T-cell (primary cell): ENCODE measurements around the gene EFCAB8. TPM values are rescaled to one million over a fixed set of nuclear protein-coding genes. Genes with fewer than 3 reads are reported as not detected.

ENCODE experiments used
- ATAC-seq, 4 experiments: fragments of 200-7000 bp in 3 of 4; fragments of 150-1000 bp in 1 of 4; cut with Tn5 transposase; replicated peaks in 1 of 4; 1 replicate in 3 of 4; 2 replicates in 1 of 4; pipeline ENCODE4 v1.10.0; 2021; ENCODE audit warnings: moderate library complexity in 3 of 4, mild to moderate bottlenecking in 2 of 4, moderate number of reproducible peaks in 1 of 4
- CTCF ChIA-PET, 2 donors: fragments of 300-600 bp; sonication (Branson Sonifier 250); formaldehyde crosslinking; loops; one replicate each; lab custom pipeline; 2022; ENCODE audit warnings: antibody characterized with exemption in 2 of 2; lab: Charles Lee
- POLR2A ChIA-PET, 2 donors: fragments of 300-600 bp; sonication (Branson Sonifier 250); formaldehyde crosslinking; loops; one replicate each; lab custom pipeline; 2022; ENCODE audit warnings: antibody characterized with exemption in 2 of 2; lab: Charles Lee
- DNase-seq, 35 experiments: peaks; one replicate each; pipeline versions ENCODE4 v3.0.0 to v3.0.0-alpha.2; 2013 to 2023
- H3K27ac ChIP-seq: one replicate; pipeline ENCODE4 v1.5.1; 2013; ENCODE audit warnings: low read length
- H3K27me3 ChIP-seq, 2 experiments: replicated peaks in 1 of 2; 1 replicate in 1 of 2; 2 replicates in 1 of 2; pipeline versions ENCODE4 v1.6.1 to v1.7.0; 2013; ENCODE audit warnings: low read length in 1 of 2, mixed read lengths in 1 of 2; ENCODE audit not compliant: control insufficient read depth in 2 of 2, insufficient read depth in 2 of 2; ENCODE audit errors: extremely low read depth in 1 of 2
- H3K36me3 ChIP-seq, 2 donors: 1 replicate in 1 of 2; 2 replicates in 1 of 2; pipeline versions ENCODE4 v1.6.1 to v1.7.0; 2013; ENCODE audit warnings: low read length in 1 of 2; ENCODE audit not compliant: control insufficient read depth in 2 of 2, insufficient read depth in 1 of 2; ENCODE audit errors: extremely low read depth in 1 of 2
- H3K4me1 ChIP-seq, 2 experiments: 1 replicate in 1 of 2; 2 replicates in 1 of 2; pipeline versions ENCODE4 v1.6.1 to v1.7.0; 2013; ENCODE audit warnings: low read length in 2 of 2, mixed read lengths in 1 of 2; ENCODE audit not compliant: insufficient read depth in 2 of 2, control insufficient read depth in 1 of 2; ENCODE audit errors: extremely low read depth in 1 of 2
- H3K4me3 ChIP-seq, 2 donors: 1 replicate in 1 of 2; 2 replicates in 1 of 2; pipeline versions ENCODE4 v1.5.1 to v1.7.0; 2013; ENCODE audit warnings: mild to moderate bottlenecking in 2 of 2, low read length in 1 of 2, moderate library complexity in 1 of 2; ENCODE audit not compliant: control insufficient read depth in 1 of 2; ENCODE audit errors: extremely low read depth in 1 of 2
- H3K9me3 ChIP-seq: 2 replicates; pipeline ENCODE4 v1.7.0; 2013
- H3K27ac Mint-ChIP-seq, 2 donors: one replicate each; pipeline ENCODE4 v1.8.0; 2020 to 2021; ENCODE audit warnings: mild to moderate bottlenecking in 2 of 2, mixed read lengths in 2 of 2
- H3K27me3 Mint-ChIP-seq, 2 donors: one replicate each; pipeline ENCODE4 v1.8.0; 2021 to 2022; ENCODE audit warnings: mixed read lengths in 2 of 2
- H3K36me3 Mint-ChIP-seq: one replicate; pipeline ENCODE4 v1.8.0; 2021; ENCODE audit warnings: mixed read lengths
- H3K4me1 Mint-ChIP-seq, 3 donors: one replicate each; pipeline ENCODE4 v1.8.0; 2020 to 2022; ENCODE audit warnings: mixed read lengths in 3 of 3, mild to moderate bottlenecking in 1 of 3
- H3K4me3 Mint-ChIP-seq, 3 donors: one replicate each; pipeline ENCODE4 v1.8.0; 2020 to 2022; ENCODE audit warnings: mild to moderate bottlenecking in 3 of 3, mixed read lengths in 3 of 3, moderate library complexity in 3 of 3
- H3K9me3 Mint-ChIP-seq, 3 donors: one replicate each; pipeline ENCODE4 v1.8.0; 2020 to 2022; ENCODE audit warnings: mixed read lengths in 3 of 3
- WGBS: methylation state at CpG from one replicate; pipeline ENCODE4 v1.1.5; 2013; ENCODE audit warnings: missing lambda C conversion rate; ENCODE audit not compliant: insufficient coverage; 5-methylcytosine and 5-hydroxymethylcytosine counted together
- total RNA-seq, 35 experiments: library from RNA in 6 of 35; stranded (reverse) in 6 of 35; fragments of 120-200 nt in 1 of 35; gene quantifications; one replicate each; pipeline versions ENCODE4 v1.2.1 to v1.2.4 and lab custom pipeline; 2013 to 2026

The EFCAB8 gene
- total RNA-seq, 5 donors from 2014 or later (not counting 1 experiment from before 2014, with no cell fraction given) = 0.80 to 1.5 (median 1.2) TPM

- Mint-ChIP-seq H3K4me3 (no peak overlapping the region), H3K27me3 (no peaks in the 10 kb centered on the region), H3K36me3 (no peaks in the 10 kb centered on the region), H3K9me3 (peaks cover 0 to 4% (median 3%) of the 10 kb centered on the region in 3 donors), H3K4me1 (peaks cover 8 to 25% (median 9%) of the 10 kb centered on the region in 3 donors), H3K27ac (no peak overlapping the region)
- Histone ChIP-seq H3K4me3 (no peak overlapping the region), H3K36me3 (no peaks in the 10 kb centered on the region), H3K4me1 (peaks cover 0 to 10% of the 10 kb centered on the region in 2 experiments), H3K27ac (no peak overlapping the region), H3K27me3 (peaks cover 0 to 6% of the 10 kb centered on the region in 2 experiments), H3K9me3 (no peaks in the 10 kb centered on the region)
- no peak for DNase-seq
- ChIA-PET CTCF (no interaction called here), POLR2A (no interaction called here)
- ATAC-seq = no peak
- 86% methylated on average over 16 of the region's 19 CpGs for WGBS
Measured at GRCh38 chr20:33009214-33010132, 150.8 kb downstream of the EFCAB8 start.

GRCh38 chr20:33010133-33010504 lies 151.4 kb downstream of the EFCAB8 start:
- ATAC-seq (no peak), DNase-seq (no peak)
- no peaks in the 10 kb centered on the region for H3K36me3 ChIP-seq
- H3K4me3 ChIP-seq = no peak overlapping the region
- no peak overlapping the region for H3K27ac Mint-ChIP-seq
- peaks cover 0 to 3% (median 2%) of the 10 kb centered on the region in 3 donors for H3K9me3 Mint-ChIP-seq
- no peak overlapping the region for H3K27ac ChIP-seq
- H3K27me3 ChIP-seq = peaks cover 0 to 6% of the 10 kb centered on the region in 2 experiments
- H3K4me1 ChIP-seq = peaks cover 0 to 3% of the 10 kb centered on the region in 2 experiments
- no peaks in the 10 kb centered on the region for H3K27me3 Mint-ChIP-seq
- ChIA-PET CTCF (no interaction called here), POLR2A (no interaction called here)
- H3K36me3 Mint-ChIP-seq = no peaks in the 10 kb centered on the region
- 93% methylated on average over 5 of the region's 5 CpGs for WGBS
- H3K4me1 Mint-ChIP-seq = peaks cover 4 to 20% (median 9%) of the 10 kb centered on the region in 3 donors
- H3K9me3 ChIP-seq = no peaks in the 10 kb centered on the region
- H3K4me3 Mint-ChIP-seq = no peak overlapping the region

- Histone ChIP-seq H3K4me1 (no peaks in the 10 kb centered on the region), H3K27ac (no peak overlapping the region), H3K27me3 (peaks cover 0 to 6% of the 10 kb centered on the region in 2 experiments), H3K4me3 (no peak overlapping the region), H3K9me3 (no peaks in the 10 kb centered on the region), H3K36me3 (no peaks in the 10 kb centered on the region)
- ChIA-PET POLR2A (no interaction called here), CTCF (no interaction called here)
- H3K4me1 Mint-ChIP-seq = peaks cover 2 to 20% (median 10%) of the 10 kb centered on the region in 3 donors
- no peaks in the 10 kb centered on the region for H3K36me3 Mint-ChIP-seq
- DNase-seq (no peak), ATAC-seq (no peak)
- no peak overlapping the region for H3K27ac Mint-ChIP-seq
- 77% methylated on average over 6 of the region's 8 CpGs for WGBS
- no peaks in the 10 kb centered on the region for H3K27me3 Mint-ChIP-seq
- H3K9me3 Mint-ChIP-seq = no peaks in the 10 kb centered on the region
- no peak overlapping the region for H3K4me3 Mint-ChIP-seq
Measured at GRCh38 chr20:33010674-33011449, 152.1 kb downstream of the EFCAB8 start.

Other genes with a start within 250 kb of the EFCAB8 start
- under 1 TPM; 0.13 to 0.96 (median 0.23) TPM for gene C20orf203, start 185.0 kb upstream of the EFCAB8 start, total RNA-seq
- 10 to 100 TPM; 35.5 to 48.1 (median 37.4) TPM for gene COMMD7, start 115.5 kb upstream of the EFCAB8 start, total RNA-seq
- gene DNMT3B, start 96.5 kb upstream of the EFCAB8 start, total RNA-seq = 1 to 10 TPM in 2 of 5 donors, under 1 TPM in 3; 0.56 to 1.7 (median 0.95) TPM
- 100 to 1,000 TPM in 1 of 5 donors, 10 to 100 TPM in 4; 67.9 to 104 (median 77.8) TPM for gene MAPRE1, start 39.0 kb upstream of the EFCAB8 start, total RNA-seq
- not detected for gene SUN5, start 145.5 kb downstream of the EFCAB8 start, total RNA-seq
- under 1 TPM in 3 of 5 donors, not detected in 2; 0.16 to 0.29 (median 0.22) TPM for gene BPIFB2, start 148.8 kb downstream of the EFCAB8 start, total RNA-seq
- gene BPIFB6, start 172.7 kb downstream of the EFCAB8 start, total RNA-seq = not detected
- gene BPIFB3, start 195.0 kb downstream of the EFCAB8 start, total RNA-seq = not detected
- gene BPIFB4, start 220.7 kb downstream of the EFCAB8 start, total RNA-seq = not detected